K562 (cell line): ENCODE data around the gene GABRB3.

Experiments
- EGR1 ChIP-seq: fragments of 450-650 bp; conservative IDR thresholded peaks from 2 replicates; pipeline ENCODE4 v1.6.1; 2017; ENCODE audit warnings: mild to moderate bottlenecking
- ELF4 ChIP-seq: fragments of 450-650 bp; formaldehyde crosslinking; IDR thresholded peaks from 2 replicates; pipeline ENCODE4 v1.4.0; 2022; ENCODE audit warnings: missing genetic modification characterization
- HNRNPUL1 ChIP-seq: fragments of 200-400 bp; formaldehyde crosslinking; IDR thresholded peaks from 2 replicates; pipeline ENCODE4 v1.6.1; 2017; ENCODE audit warnings: low read length
- MAFK ChIP-seq: IDR thresholded peaks from 2 replicates; pipeline ENCODE4 v1.6.1; 2011; ENCODE audit warnings: low read length, improper control_type of control experiment
- PHF8 ChIP-seq: fragments of 200-600 bp; sonication (generic); IDR thresholded peaks from 2 replicates; pipeline ENCODE4 v1.6.1; 2012; ENCODE audit warnings: mixed run types, mild to moderate bottlenecking, inconsistent platforms, low read length, moderate library complexity, borderline replicate concordance
- POLR2A ChIP-seq: fragments of 450-650 bp; conservative IDR thresholded peaks from 2 replicates; pipeline ENCODE4 v1.6.1; 2016
- POU5F1 ChIP-seq: fragments of 150-350 bp; IDR thresholded peaks from 2 replicates; pipeline ENCODE4 v1.6.1; 2014; ENCODE audit warnings: borderline replicate concordance, low read length, low read depth, mild to moderate bottlenecking; ENCODE audit not compliant: partially characterized antibody
- SIN3A ChIP-seq, 2 experiments: fragments of 150-350 bp in 1 of 2; IDR thresholded peaks; 2 replicates each; pipeline ENCODE4 v1.6.1; 2011 to 2016; ENCODE audit warnings: borderline replicate concordance in 2 of 2, low read depth in 2 of 2, low read length in 2 of 2, mild to moderate bottlenecking in 2 of 2, moderate library complexity in 2 of 2; ENCODE audit not compliant: control insufficient read depth in 1 of 2
- SIRT6 ChIP-seq: IDR thresholded peaks from one replicate; pipeline ENCODE4 v1.6.1; 2012; ENCODE audit warnings: low read depth, mild to moderate bottlenecking, control low read depth, inconsistent platforms, low read length, moderate library complexity
- STAG1 ChIP-seq: sonication (generic); formaldehyde crosslinking; IDR thresholded peaks from 2 replicates; pipeline ENCODE4 v1.5.0; 2020; ENCODE audit warnings: missing genetic modification reagents, borderline replicate concordance
- TCF7 ChIP-seq: sonication (generic); IDR thresholded peaks from 2 replicates; pipeline ENCODE4 v1.6.1; 2016; ENCODE audit warnings: antibody characterized with exemption, borderline replicate concordance
- TF ChIP-seq, protein P1 (sequence below), 3 experiments: IDR thresholded peaks in 2 of 3; conservative IDR thresholded peaks in 1 of 3; 2 replicates each; pipeline ENCODE4 v1.5.1; 2011 to 2012; ENCODE audit warnings: low read length in 3 of 3, mild to moderate bottlenecking in 3 of 3, control low read depth in 2 of 3, improper control_type of control experiment in 1 of 3, inconsistent platforms in 1 of 3, low read depth in 1 of 3, mixed read lengths in 1 of 3, moderate library complexity in 1 of 3; ENCODE audit not compliant: insufficient read depth in 2 of 3
- TF ChIP-seq, protein P2 (sequence below): sonication (generic); formaldehyde crosslinking; IDR thresholded peaks from 2 replicates; pipeline ENCODE4 v1.5.0; 2020; ENCODE audit warnings: missing genetic modification reagents
- TF ChIP-seq, protein P3 (sequence below), 2 experiments: fragments of 450-650 bp; formaldehyde crosslinking in 1 of 2; IDR thresholded peaks; 2 replicates each; pipeline versions ENCODE4 v1.4.0 to v1.6.1; 2014 to 2020; ENCODE audit warnings: mild to moderate bottlenecking in 2 of 2, borderline replicate concordance in 1 of 2, low read depth in 1 of 2

DNA sequence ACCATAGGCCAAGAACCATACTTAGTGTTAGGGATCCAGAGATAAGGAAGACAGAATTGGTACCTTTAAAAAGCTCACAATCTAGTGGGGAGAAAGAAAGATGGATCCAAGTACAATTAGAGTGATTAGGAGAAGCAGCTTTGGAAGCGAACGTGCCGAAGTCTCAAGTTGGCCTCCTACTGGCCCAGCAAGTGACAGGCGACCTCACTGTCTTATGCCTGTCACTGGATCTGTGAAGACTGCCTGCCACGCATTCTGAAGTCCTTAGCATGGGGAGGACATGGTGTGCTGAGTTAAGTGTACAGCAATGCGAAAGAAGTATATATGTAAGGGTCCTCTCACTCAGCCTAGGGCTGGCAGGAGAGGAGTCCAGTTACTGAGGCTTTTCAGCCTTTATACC is 141.0 kb downstream of the GABRB3 start:
- TF ChIP-seq, protein P1, sequence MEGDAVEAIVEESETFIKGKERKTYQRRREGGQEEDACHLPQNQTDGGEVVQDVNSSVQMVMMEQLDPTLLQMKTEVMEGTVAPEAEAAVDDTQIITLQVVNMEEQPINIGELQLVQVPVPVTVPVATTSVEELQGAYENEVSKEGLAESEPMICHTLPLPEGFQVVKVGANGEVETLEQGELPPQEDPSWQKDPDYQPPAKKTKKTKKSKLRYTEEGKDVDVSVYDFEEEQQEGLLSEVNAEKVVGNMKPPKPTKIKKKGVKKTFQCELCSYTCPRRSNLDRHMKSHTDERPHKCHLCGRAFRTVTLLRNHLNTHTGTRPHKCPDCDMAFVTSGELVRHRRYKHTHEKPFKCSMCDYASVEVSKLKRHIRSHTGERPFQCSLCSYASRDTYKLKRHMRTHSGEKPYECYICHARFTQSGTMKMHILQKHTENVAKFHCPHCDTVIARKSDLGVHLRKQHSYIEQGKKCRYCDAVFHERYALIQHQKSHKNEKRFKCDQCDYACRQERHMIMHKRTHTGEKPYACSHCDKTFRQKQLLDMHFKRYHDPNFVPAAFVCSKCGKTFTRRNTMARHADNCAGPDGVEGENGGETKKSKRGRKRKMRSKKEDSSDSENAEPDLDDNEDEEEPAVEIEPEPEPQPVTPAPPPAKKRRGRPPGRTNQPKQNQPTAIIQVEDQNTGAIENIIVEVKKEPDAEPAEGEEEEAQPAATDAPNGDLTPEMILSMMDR (IDR thresholded peaks at IDR 0.05 in 2 of 3, conservative IDR thresholded peaks at IDR 0.05 in 1 of 3; ENCODE audit: insufficient read depth in 2 of 3, low read depth in 1 of 3, low read length in 3 of 3): no peak
- TF ChIP-seq SIN3A (IDR thresholded peaks at IDR 0.05; ENCODE audit: borderline replicate concordance in 2 of 2, control insufficient read depth in 1 of 2, low read depth in 2 of 2, low read length in 2 of 2): no peak
- no peak for TF ChIP-seq SIRT6
- TF ChIP-seq MAFK: no peak
- TF ChIP-seq ELF4: no peak
- TF ChIP-seq, protein P2, sequence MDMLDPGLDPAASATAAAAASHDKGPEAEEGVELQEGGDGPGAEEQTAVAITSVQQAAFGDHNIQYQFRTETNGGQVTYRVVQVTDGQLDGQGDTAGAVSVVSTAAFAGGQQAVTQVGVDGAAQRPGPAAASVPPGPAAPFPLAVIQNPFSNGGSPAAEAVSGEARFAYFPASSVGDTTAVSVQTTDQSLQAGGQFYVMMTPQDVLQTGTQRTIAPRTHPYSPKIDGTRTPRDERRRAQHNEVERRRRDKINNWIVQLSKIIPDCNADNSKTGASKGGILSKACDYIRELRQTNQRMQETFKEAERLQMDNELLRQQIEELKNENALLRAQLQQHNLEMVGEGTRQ (CRISPR knock-in tag): no peak
- TF ChIP-seq STAG1 (CRISPR knock-in tag): no peak
- no peak for TF ChIP-seq TCF7
- no peak for TF ChIP-seq HNRNPUL1
- TF ChIP-seq PHF8: no peak
- TF ChIP-seq POLR2A: no peak
- TF ChIP-seq, protein P3, sequence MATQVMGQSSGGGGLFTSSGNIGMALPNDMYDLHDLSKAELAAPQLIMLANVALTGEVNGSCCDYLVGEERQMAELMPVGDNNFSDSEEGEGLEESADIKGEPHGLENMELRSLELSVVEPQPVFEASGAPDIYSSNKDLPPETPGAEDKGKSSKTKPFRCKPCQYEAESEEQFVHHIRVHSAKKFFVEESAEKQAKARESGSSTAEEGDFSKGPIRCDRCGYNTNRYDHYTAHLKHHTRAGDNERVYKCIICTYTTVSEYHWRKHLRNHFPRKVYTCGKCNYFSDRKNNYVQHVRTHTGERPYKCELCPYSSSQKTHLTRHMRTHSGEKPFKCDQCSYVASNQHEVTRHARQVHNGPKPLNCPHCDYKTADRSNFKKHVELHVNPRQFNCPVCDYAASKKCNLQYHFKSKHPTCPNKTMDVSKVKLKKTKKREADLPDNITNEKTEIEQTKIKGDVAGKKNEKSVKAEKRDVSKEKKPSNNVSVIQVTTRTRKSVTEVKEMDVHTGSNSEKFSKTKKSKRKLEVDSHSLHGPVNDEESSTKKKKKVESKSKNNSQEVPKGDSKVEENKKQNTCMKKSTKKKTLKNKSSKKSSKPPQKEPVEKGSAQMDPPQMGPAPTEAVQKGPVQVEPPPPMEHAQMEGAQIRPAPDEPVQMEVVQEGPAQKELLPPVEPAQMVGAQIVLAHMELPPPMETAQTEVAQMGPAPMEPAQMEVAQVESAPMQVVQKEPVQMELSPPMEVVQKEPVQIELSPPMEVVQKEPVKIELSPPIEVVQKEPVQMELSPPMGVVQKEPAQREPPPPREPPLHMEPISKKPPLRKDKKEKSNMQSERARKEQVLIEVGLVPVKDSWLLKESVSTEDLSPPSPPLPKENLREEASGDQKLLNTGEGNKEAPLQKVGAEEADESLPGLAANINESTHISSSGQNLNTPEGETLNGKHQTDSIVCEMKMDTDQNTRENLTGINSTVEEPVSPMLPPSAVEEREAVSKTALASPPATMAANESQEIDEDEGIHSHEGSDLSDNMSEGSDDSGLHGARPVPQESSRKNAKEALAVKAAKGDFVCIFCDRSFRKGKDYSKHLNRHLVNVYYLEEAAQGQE (IDR thresholded peaks at IDR 0.05; ENCODE audit: borderline replicate concordance): no peak
- TF ChIP-seq, protein P3 (CRISPR knock-in tag; IDR thresholded peaks at IDR 0.05; ENCODE audit: low read depth): no peak
- no peak for TF ChIP-seq EGR1
- TF ChIP-seq POU5F1: no peak
